HEK293 (cell line): ENCODE measurements around the gene KRTAP13-4.

Source experiments
- CTCF ChIA-PET: fragments of 350-600 bp; formaldehyde crosslinking; extraction: SDS; loops from one replicate; lab custom pipeline; 2021; ENCODE audit warnings: antibody characterized with exemption; lab: Yijun Ruan, JAX
- POLR2A ChIA-PET: fragments of 300-600 bp; formaldehyde crosslinking; extraction: SDS; loops from one replicate; lab custom pipeline; 2020; ENCODE audit warnings: antibody characterized with exemption, inconsistent platforms; lab: Yijun Ruan, JAX
- H3K27ac ChIP-seq: fragments of 200-500 bp; sonication (Bioruptor generic); 2 replicates; pipeline ENCODE4 v1.5.1; 2014; ENCODE audit warnings: low read depth, low read length, control low read depth, inconsistent platforms; ENCODE audit errors: extremely low read depth
- H3K36me3 ChIP-seq, 2 experiments: fragments of 200-500 bp in 1 of 2; sonication (Bioruptor generic) in 1 of 2; 1 replicate in 1 of 2; 2 replicates in 1 of 2; pipeline ENCODE4 v1.5.1; 2014 to 2017; ENCODE audit warnings: inconsistent platforms in 2 of 2, low read length in 2 of 2; ENCODE audit not compliant: control insufficient read depth in 2 of 2, insufficient read depth in 1 of 2
- H3K4me1 ChIP-seq: fragments of 200-500 bp; sonication (Bioruptor generic); 2 replicates; pipeline ENCODE4 v1.5.1; 2014; ENCODE audit warnings: mild to moderate bottlenecking, low read length, inconsistent platforms; ENCODE audit not compliant: control insufficient read depth, insufficient read depth
- H3K4me3 ChIP-seq: 2 replicates; pipeline ENCODE4 v1.5.1; 2011; ENCODE audit warnings: low read depth, mild to moderate bottlenecking, control low read depth, low read length, moderate library complexity
- H3K9me3 ChIP-seq: fragments of 200-500 bp; sonication (Bioruptor generic); 2 replicates; pipeline ENCODE4 v1.5.1; 2014; ENCODE audit warnings: low read depth, low read length, inconsistent platforms; ENCODE audit not compliant: control insufficient read depth, insufficient read depth
- BCL11A ChIP-seq: fragments of 450-650 bp; formaldehyde crosslinking; IDR thresholded peaks from 2 replicates; pipeline ENCODE4 v1.5.1; 2016; ENCODE audit warnings: low read depth, missing biosample characterization, missing genetic modification characterization
- PRDM2 ChIP-seq: fragments of 450-650 bp; formaldehyde crosslinking; IDR thresholded peaks from 2 replicates; pipeline ENCODE4 v1.5.1; 2016; ENCODE audit warnings: missing biosample characterization, missing genetic modification characterization, borderline replicate concordance
- SCRT1 ChIP-seq: fragments of 450-650 bp; formaldehyde crosslinking; IDR thresholded peaks from 2 replicates; pipeline ENCODE4 v1.5.1; 2016; ENCODE audit warnings: missing biosample characterization, missing genetic modification characterization, borderline replicate concordance
- SP2 ChIP-seq: fragments of 450-650 bp; formaldehyde crosslinking; IDR thresholded peaks from 2 replicates; pipeline ENCODE4 v1.5.1; 2016; ENCODE audit warnings: missing biosample characterization, missing genetic modification characterization
- ZBTB1 ChIP-seq: fragments of 450-650 bp; formaldehyde crosslinking; IDR thresholded peaks from 2 replicates; pipeline ENCODE4 v1.5.1; 2016; ENCODE audit warnings: missing biosample characterization, missing genetic modification characterization
- ZBTB17 ChIP-seq: fragments of 450-650 bp; formaldehyde crosslinking; IDR thresholded peaks from 2 replicates; pipeline ENCODE4 v1.5.1; 2016; ENCODE audit warnings: missing biosample characterization, missing genetic modification characterization
- ZBTB49 ChIP-seq: fragments of 450-650 bp; formaldehyde crosslinking; IDR thresholded peaks from 2 replicates; pipeline ENCODE4 v1.5.1; 2016; ENCODE audit warnings: missing biosample characterization, missing genetic modification characterization, low read depth
- ZNF10 ChIP-seq: fragments of 450-650 bp; formaldehyde crosslinking; IDR thresholded peaks from 2 replicates; pipeline ENCODE4 v1.5.1; 2017; ENCODE audit warnings: missing biosample characterization, missing genetic modification characterization
- ZNF133 ChIP-seq: fragments of 450-650 bp; formaldehyde crosslinking; IDR thresholded peaks from 2 replicates; pipeline ENCODE4 v1.5.1; 2016; ENCODE audit warnings: missing biosample characterization, missing genetic modification characterization
- ZNF221 ChIP-seq: fragments of 450-650 bp; formaldehyde crosslinking; IDR thresholded peaks from 2 replicates; pipeline ENCODE4 v1.5.1; 2017; ENCODE audit warnings: missing biosample characterization, missing genetic modification characterization, borderline replicate concordance
- ZNF266 ChIP-seq: fragments of 450-650 bp; formaldehyde crosslinking; IDR thresholded peaks from 2 replicates; pipeline ENCODE4 v1.5.1; 2016; ENCODE audit warnings: missing biosample characterization, missing genetic modification characterization, low read depth
- ZNF366 ChIP-seq: fragments of 450-650 bp; formaldehyde crosslinking; conservative IDR thresholded peaks from 2 replicates; pipeline ENCODE4 v1.5.1; 2016; ENCODE audit warnings: missing biosample characterization, missing genetic modification characterization
- ZNF416 ChIP-seq: fragments of 450-650 bp; formaldehyde crosslinking; IDR thresholded peaks from 2 replicates; pipeline ENCODE4 v1.5.1; 2016; ENCODE audit warnings: missing biosample characterization, missing genetic modification characterization
- ZNF560 ChIP-seq: fragments of 450-650 bp; formaldehyde crosslinking; IDR thresholded peaks from 2 replicates; pipeline ENCODE4 v1.5.1; 2017; ENCODE audit warnings: missing biosample characterization, missing genetic modification characterization, borderline replicate concordance
- ZNF571 ChIP-seq: fragments of 450-650 bp; formaldehyde crosslinking; IDR thresholded peaks from 2 replicates; pipeline ENCODE4 v1.5.0; 2017; ENCODE audit warnings: missing biosample characterization, missing genetic modification characterization
- ZNF654 ChIP-seq: fragments of 450-650 bp; formaldehyde crosslinking; IDR thresholded peaks from 2 replicates; pipeline ENCODE4 v1.5.1; 2016; ENCODE audit warnings: low read depth, missing biosample characterization, missing genetic modification characterization
- ZNF670 ChIP-seq: fragments of 450-650 bp; formaldehyde crosslinking; IDR thresholded peaks from 2 replicates; pipeline ENCODE4 v1.5.1; 2016; ENCODE audit warnings: missing biosample characterization, missing genetic modification characterization, low read depth
- ZNF677 ChIP-seq: fragments of 450-650 bp; IDR thresholded peaks from 2 replicates; pipeline ENCODE4 v1.5.0; 2018; ENCODE audit warnings: missing biosample characterization, mild to moderate bottlenecking, missing genetic modification characterization, moderate library complexity
- ZNF776 ChIP-seq: fragments of 450-650 bp; formaldehyde crosslinking; IDR thresholded peaks from 2 replicates; pipeline ENCODE4 v1.5.0; 2017; ENCODE audit warnings: missing biosample characterization, missing genetic modification characterization, borderline replicate concordance
- ZNF843 ChIP-seq: fragments of 450-650 bp; formaldehyde crosslinking; IDR thresholded peaks from 2 replicates; pipeline ENCODE4 v1.5.1; 2016; ENCODE audit warnings: missing biosample characterization, missing genetic modification characterization
- ZXDB ChIP-seq: fragments of 450-650 bp; formaldehyde crosslinking; IDR thresholded peaks from 2 replicates; pipeline ENCODE4 v1.5.1; 2016; ENCODE audit warnings: missing biosample characterization, missing genetic modification characterization
- TF ChIP-seq, protein P1 (sequence below): fragments of 450-650 bp; formaldehyde crosslinking; IDR thresholded peaks from 2 replicates; pipeline ENCODE4 v1.5.1; 2017; ENCODE audit warnings: missing biosample characterization, missing genetic modification characterization

KRTAP13-4 gene

GRCh38 chr21:30426731-30427130, 3.3 kb upstream of the KRTAP13-4 start:
- ChIA-PET CTCF (no interaction called here), POLR2A (no interaction called here)
- Histone ChIP-seq H3K4me3 (no peak overlapping the region), H3K9me3 (no peaks in the 10 kb centered on the region), H3K36me3 (no peaks in the 10 kb centered on the region), H3K27ac (no peak overlapping the region), H3K4me1 (no peaks in the 10 kb centered on the region)
- no peak for TF ChIP-seq ZBTB17 (tag by site-specific recombination)

DNA sequence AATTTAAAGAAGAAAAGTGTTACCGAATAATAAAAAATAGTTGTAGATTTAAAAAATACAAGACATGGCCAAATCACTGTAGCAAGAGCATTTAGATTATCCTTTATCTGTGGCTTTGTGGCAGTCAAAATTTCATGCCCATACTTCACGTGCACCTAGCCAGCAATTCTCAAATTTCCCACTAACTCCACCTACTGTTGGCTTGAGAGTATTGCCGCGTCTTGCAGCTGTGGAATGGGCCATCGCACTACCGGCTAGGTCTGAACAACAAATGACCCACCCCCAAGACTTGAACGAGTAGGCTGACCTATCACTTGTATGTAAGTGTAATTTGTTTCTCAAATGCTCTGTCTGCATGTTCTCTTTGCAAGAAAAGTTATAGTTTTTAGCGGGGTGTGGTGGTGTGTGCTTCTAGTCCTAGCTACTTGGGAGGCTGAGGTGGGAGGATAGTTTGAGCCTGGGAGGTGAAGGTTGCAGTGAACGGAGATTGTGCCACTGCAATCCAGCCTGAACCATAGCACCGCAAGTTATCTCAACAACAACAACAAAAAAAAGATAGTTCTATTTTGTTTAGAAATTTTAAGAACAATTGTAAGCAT, 4.1 kb downstream of the KRTAP13-4 start:
- CTCF ChIA-PET, result interaction anchor here (0.6 to 2.2 kb wide), 24 partner anchors 9 to 736 kb away, joined by 3 to 12 read pairs (median 4); partner anchors contain the start of gene KRTAP27-1
- peak; percentile 25; the same call in 1 of the 2 replicates for TF ChIP-seq ZNF654 (tag by site-specific recombination)
- TF ChIP-seq PRDM2 (tag by site-specific recombination), result no peak

GRCh38 chr21:30437010-30437565, 7.1 kb downstream of the KRTAP13-4 start:
- no peaks in the 10 kb centered on the region for H3K36me3 ChIP-seq

More for the DNA sequence above, 4.1 kb downstream of the KRTAP13-4 start:
- Histone ChIP-seq H3K4me1 (no peaks in the 10 kb centered on the region), H3K27ac (no peak overlapping the region), H3K4me3 (no peak overlapping the region), H3K9me3 (no peaks in the 10 kb centered on the region), H3K36me3 (no peaks in the 10 kb centered on the region)
- POLR2A ChIA-PET, result no interaction called here

More at GRCh38 chr21:30437010-30437565, 7.1 kb downstream of the KRTAP13-4 start:
- TF ChIP-seq ZNF677 (tag by site-specific recombination) (no peak), ZNF133 (tag by site-specific recombination) (no peak), ZXDB (tag by site-specific recombination) (no peak), ZNF560 (tag by site-specific recombination) (no peak), SCRT1 (tag by site-specific recombination) (no peak), ZBTB1 (tag by site-specific recombination) (no peak), ZNF10 (tag by site-specific recombination) (no peak), ZNF416 (tag by site-specific recombination) (no peak), ZNF670 (tag by site-specific recombination) (no peak), ZNF571 (no peak), ZNF843 (tag by site-specific recombination) (no peak), ZNF266 (no peak), SP2 (no peak), ZNF366 (no peak), ZNF221 (no peak), ZNF776 (tag by site-specific recombination) (no peak), ZBTB49 (no peak), BCL11A (tag by site-specific recombination) (no peak)
- TF ChIP-seq, protein P1, sequence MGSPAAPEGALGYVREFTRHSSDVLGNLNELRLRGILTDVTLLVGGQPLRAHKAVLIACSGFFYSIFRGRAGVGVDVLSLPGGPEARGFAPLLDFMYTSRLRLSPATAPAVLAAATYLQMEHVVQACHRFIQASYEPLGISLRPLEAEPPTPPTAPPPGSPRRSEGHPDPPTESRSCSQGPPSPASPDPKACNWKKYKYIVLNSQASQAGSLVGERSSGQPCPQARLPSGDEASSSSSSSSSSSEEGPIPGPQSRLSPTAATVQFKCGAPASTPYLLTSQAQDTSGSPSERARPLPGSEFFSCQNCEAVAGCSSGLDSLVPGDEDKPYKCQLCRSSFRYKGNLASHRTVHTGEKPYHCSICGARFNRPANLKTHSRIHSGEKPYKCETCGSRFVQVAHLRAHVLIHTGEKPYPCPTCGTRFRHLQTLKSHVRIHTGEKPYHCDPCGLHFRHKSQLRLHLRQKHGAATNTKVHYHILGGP (tag by site-specific recombination), result no peak
- TF ChIP-seq, all 188 proteins: peak for 0
- ChIA-PET CTCF (interaction anchor here (0.6 kb wide), 3 partner anchors 96 to 588 kb away, joined by 3 read pairs; no protein-coding TSS in a partner anchor), POLR2A (interaction anchor here (0.7 kb wide), 1 partner anchor 916 kb away, joined by 3 read pairs; no protein-coding TSS in a partner anchor)
- Histone ChIP-seq H3K4me3 (no peak overlapping the region), H3K4me1 (no peaks in the 10 kb centered on the region), H3K9me3 (no peaks in the 10 kb centered on the region), H3K27ac (no peak overlapping the region)
